ENCODE data around the gene PRDX1. TPM values are rescaled to one million over a fixed set of nuclear protein-coding genes. Genes with fewer than 3 reads are reported as not detected.
"Not testable (repeated sequence)": the region's sequence is repeated elsewhere in the genome, so short reads cannot be mapped to it uniquely, and the experiment has no call there.

PRDX1 gene
- total RNA-seq, 1 experiment from 2014 or later: 744 TPM

DNA sequence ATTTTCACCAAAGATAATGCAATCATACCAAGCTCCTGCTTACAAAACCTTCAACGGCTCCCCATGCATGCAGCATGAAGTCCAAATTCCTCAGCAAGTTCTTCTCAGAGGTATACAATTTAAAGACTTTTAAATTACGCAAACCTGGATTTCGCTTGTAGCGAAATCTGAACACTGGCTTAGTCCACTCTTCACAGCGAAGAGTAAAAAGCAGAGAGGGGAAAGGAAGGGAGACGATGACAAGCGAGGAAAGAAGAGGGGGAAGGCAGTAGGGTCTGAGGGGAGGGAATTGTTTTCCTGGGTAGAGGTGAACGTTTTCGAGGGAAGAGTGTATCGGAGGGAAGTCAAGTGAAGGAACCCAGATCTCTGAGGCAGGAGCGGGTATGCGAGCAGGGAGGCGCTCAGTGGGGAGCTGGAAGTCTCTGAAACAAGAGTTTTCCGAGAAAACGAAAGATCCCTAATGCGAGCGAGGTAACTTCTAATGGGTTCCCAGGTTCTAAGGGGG, 31.5 kb downstream of the PRDX1 start:
- no peak overlapping the region for H3K27ac Mint-ChIP-seq (ENCODE audit: unreplicated experiment)
- H3K9me3 Mint-ChIP-seq (ENCODE audit: low read depth, unreplicated experiment): no peaks in the 10 kb centered on the region
- BruUV-seq (replicated peaks): no TSS peak
- TF ChIP-seq, protein P1, sequence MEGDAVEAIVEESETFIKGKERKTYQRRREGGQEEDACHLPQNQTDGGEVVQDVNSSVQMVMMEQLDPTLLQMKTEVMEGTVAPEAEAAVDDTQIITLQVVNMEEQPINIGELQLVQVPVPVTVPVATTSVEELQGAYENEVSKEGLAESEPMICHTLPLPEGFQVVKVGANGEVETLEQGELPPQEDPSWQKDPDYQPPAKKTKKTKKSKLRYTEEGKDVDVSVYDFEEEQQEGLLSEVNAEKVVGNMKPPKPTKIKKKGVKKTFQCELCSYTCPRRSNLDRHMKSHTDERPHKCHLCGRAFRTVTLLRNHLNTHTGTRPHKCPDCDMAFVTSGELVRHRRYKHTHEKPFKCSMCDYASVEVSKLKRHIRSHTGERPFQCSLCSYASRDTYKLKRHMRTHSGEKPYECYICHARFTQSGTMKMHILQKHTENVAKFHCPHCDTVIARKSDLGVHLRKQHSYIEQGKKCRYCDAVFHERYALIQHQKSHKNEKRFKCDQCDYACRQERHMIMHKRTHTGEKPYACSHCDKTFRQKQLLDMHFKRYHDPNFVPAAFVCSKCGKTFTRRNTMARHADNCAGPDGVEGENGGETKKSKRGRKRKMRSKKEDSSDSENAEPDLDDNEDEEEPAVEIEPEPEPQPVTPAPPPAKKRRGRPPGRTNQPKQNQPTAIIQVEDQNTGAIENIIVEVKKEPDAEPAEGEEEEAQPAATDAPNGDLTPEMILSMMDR (IDR thresholded peaks at IDR 0.05; ENCODE audit: unreplicated experiment): no peak
- no peaks in the 10 kb centered on the region for H3K36me3 Mint-ChIP-seq (ENCODE audit: insufficient read depth, unreplicated experiment)
- no peak for DNase-seq
- no peak overlapping the region for H3K4me3 Mint-ChIP-seq (ENCODE audit: low read depth, unreplicated experiment)
- H3K4me1 Mint-ChIP-seq (ENCODE audit: low read depth, unreplicated experiment): no peaks in the 10 kb centered on the region
- CTCF ChIA-PET: interaction anchor here (1.1 to 1.7 kb wide), 3 partner anchors 29 to 477 kb away, joined by 3 to 9 read pairs (median 3); partner anchors contain the start of genes AKR1A1 and UROD
- no peaks in the 10 kb centered on the region for H3K27me3 Mint-ChIP-seq (ENCODE audit: unreplicated experiment)
- intact Hi-C loops (cut with micrococcal nuclease; ENCODE audit: unreplicated experiment): loop anchor here (5.0 kb wide), 1 partner anchor 478 kb away; the partner anchor contains the start of genes HECTD3 and UROD

DNA sequence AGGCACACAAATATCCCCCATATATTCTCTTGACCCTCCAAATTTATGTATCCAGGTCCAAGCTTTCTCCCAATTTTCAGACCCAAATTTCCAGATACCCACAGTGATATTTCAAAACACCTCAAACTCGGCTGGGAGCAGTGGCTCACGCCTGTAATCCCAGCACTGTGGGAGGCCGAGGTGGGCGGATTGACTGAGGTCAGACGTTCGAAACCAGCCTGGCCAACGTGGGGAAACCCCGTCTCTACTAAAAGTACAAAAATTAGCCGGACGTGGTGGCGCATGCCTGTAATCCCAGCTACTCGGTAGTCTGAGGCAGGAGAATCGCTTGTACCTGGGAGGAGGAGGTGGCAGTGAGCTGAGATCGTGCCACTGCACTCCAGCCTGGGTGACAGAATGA, 32.3 kb downstream of the PRDX1 start:
- intact Hi-C loops (cut with micrococcal nuclease; ENCODE audit: unreplicated experiment); H3K4me1 Mint-ChIP-seq (ENCODE audit: low read depth, unreplicated experiment); H3K36me3 Mint-ChIP-seq (ENCODE audit: insufficient read depth, unreplicated experiment); H3K9me3 Mint-ChIP-seq (ENCODE audit: low read depth, unreplicated experiment); DNase-seq; H3K27me3 Mint-ChIP-seq (ENCODE audit: unreplicated experiment); BruUV-seq (replicated peaks); H3K4me3 Mint-ChIP-seq (ENCODE audit: low read depth, unreplicated experiment); CTCF ChIA-PET; H3K27ac Mint-ChIP-seq (ENCODE audit: unreplicated experiment): not testable (repeated sequence)

DNA sequence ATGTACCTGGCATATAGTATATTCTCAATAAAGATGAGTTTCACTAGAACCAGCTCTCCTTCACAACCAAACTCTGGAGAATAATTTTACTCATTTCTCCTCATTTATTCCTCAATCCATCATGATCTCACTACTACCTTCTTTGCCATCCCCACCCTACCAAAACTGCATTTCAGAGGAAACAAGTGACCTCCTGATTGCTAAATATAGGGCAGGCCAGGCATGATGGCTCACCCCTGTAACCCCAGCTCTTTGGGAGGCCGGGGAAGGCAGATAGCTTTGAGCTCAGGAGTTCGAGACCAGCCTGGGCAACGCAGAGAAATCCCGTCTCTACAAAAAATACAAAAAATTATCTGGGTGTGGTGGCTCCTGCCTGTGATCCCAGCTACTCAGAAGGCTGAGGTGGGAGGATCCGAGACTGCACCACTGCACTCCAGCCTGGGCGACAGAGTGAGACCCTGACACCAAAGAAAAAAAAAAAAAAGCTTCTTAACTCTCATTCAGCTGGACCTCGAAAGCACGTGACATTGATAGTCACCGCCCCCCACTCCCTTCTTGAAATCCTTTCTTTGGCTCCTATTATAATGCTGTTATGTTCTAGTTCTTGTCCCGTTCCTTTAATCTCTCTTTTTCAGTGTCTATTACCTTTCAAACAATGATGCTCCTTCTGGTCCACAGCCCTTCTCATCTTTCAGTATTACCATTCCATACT, 32.9 kb downstream of the PRDX1 start:
- CTCF ChIA-PET: interaction anchor here (0.7 kb wide), 1 partner anchor 74 kb away, joined by 5 read pairs; no protein-coding TSS in a partner anchor

DNA sequence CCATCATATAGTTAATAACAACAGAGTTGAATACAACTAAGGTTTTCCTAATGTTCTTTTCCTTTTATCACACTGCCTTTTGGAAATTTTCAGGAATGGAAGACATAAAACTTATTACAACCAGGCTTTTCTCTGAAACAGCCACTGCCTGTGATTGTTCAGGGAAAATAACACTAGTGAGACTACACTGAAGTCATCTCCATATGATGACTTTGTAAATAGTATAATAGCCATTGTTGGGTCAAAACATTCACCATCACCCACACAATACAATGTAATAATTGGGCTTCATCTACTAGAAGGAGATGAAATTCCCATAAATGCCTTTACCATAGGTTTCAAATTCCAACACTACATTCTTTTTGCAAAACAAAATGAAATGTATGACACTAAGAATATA, 35.7 kb downstream of the PRDX1 start:
- no peak overlapping the region for H3K4me3 Mint-ChIP-seq (ENCODE audit: low read depth, unreplicated experiment)
- no peaks in the 10 kb centered on the region for H3K4me1 Mint-ChIP-seq (ENCODE audit: low read depth, unreplicated experiment)
- H3K9me3 Mint-ChIP-seq (ENCODE audit: low read depth, unreplicated experiment): no peaks in the 10 kb centered on the region
- H3K27me3 Mint-ChIP-seq (ENCODE audit: unreplicated experiment): no peaks in the 10 kb centered on the region
- no TSS peak for BruUV-seq (replicated peaks)
- H3K27ac Mint-ChIP-seq (ENCODE audit: unreplicated experiment): no peak overlapping the region
- DNase-seq: no peak
- intact Hi-C loops (cut with micrococcal nuclease; ENCODE audit: unreplicated experiment): no loop called here
- no peaks in the 10 kb centered on the region for H3K36me3 Mint-ChIP-seq (ENCODE audit: insufficient read depth, unreplicated experiment)
- TF ChIP-seq, protein P1 (IDR thresholded peaks at IDR 0.05; ENCODE audit: unreplicated experiment): no peak
- CTCF ChIA-PET: no interaction called here

More for the DNA sequence above, 32.9 kb downstream of the PRDX1 start:
- Mint-ChIP-seq H3K9me3 (ENCODE audit: low read depth, unreplicated experiment) (no peaks in the 10 kb centered on the region), H3K4me1 (ENCODE audit: low read depth, unreplicated experiment) (no peaks in the 10 kb centered on the region), H3K36me3 (ENCODE audit: insufficient read depth, unreplicated experiment) (no peaks in the 10 kb centered on the region), H3K27me3 (ENCODE audit: unreplicated experiment) (no peaks in the 10 kb centered on the region), H3K4me3 (ENCODE audit: low read depth, unreplicated experiment) (no peak overlapping the region), H3K27ac (ENCODE audit: unreplicated experiment) (no peak overlapping the region)
- BruUV-seq (replicated peaks): no TSS peak
- DNase-seq: no peak
- intact Hi-C loops (cut with micrococcal nuclease; ENCODE audit: unreplicated experiment): no loop called here
- TF ChIP-seq, protein P1 (IDR thresholded peaks at IDR 0.05; ENCODE audit: unreplicated experiment): no peak

Data from Calu3 (cell line).